GM21576 (cell line): ENCODE data around the gene PLCL1.
"Not testable (repeated sequence)": the region's sequence is repeated elsewhere in the genome, so short reads cannot be mapped to it uniquely, and the experiment has no call there.

Source experiments
- ATAC-seq: cut with Tn5 transposase; IDR thresholded peaks from one replicate; pipeline ENCODE4 v1.9.1; 2021; ENCODE audit warnings: mild to moderate bottlenecking, moderate library complexity; ENCODE audit not compliant: unreplicated experiment

The PLCL1 gene

GRCh38 chr2:198146346-198146940 lies 342.1 kb downstream of the PLCL1 start:
- ATAC-seq: no peak

- no peak for ATAC-seq
Measured at GRCh38 chr2:198157314-198157713, 352.9 kb downstream of the PLCL1 start.

DNA sequence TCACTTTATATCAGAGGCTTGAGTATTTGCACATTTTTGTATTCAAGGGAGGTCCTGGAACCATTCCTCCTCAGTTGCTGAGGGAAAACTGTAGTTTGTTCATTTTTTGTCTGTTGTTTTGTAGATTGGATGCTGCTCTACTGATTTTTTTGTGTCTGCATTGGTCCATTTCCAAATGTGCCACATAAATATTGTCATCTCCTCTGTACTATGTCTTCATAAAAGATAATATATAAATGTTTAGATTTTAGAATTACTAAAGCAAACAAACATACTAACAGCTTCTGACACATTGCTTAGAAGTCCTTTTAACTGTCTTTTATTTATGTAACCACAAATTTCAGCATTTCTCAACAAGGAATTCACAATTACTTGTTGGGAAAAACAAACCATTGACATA lies 356.8 kb downstream of the PLCL1 start:
- ATAC-seq: no peak

GRCh38 chr2:198162276-198162675 lies 357.9 kb downstream of the PLCL1 start:
- no peak for ATAC-seq

- ATAC-seq: no peak
Measured at GRCh38 chr2:198164843-198165242, 360.4 kb downstream of the PLCL1 start.

- ATAC-seq: no peak
Measured at GRCh38 chr2:198165289-198165688, 360.9 kb downstream of the PLCL1 start.

- no peak for ATAC-seq
Measured at GRCh38 chr2:198167346-198167745, 363.0 kb downstream of the PLCL1 start.

GRCh38 chr2:198168651-198169050 lies 364.3 kb downstream of the PLCL1 start:
- no peak for ATAC-seq

- ATAC-seq: no peak
Measured at GRCh38 chr2:198173242-198173641, 368.8 kb downstream of the PLCL1 start.

DNA sequence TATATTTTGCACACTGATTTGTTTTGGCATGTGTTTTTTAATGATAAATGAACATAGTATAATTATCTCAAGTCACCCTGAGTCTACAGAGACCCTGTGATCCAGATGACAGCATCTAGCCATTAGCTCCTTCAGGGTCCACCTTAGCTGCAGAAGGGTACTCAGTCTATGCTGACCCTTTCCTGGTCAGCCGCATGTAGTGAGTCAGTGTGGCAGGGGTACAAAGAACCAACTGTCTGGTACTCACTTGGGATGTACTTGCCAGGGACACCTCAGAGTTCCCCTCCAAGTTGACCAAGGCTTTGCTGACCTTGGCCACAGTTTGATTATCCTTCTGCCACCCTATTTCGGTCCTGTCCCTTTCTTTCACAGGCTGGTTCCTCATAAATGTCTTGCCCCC lies 369.5 kb downstream of the PLCL1 start:
- ATAC-seq: no peak

DNA sequence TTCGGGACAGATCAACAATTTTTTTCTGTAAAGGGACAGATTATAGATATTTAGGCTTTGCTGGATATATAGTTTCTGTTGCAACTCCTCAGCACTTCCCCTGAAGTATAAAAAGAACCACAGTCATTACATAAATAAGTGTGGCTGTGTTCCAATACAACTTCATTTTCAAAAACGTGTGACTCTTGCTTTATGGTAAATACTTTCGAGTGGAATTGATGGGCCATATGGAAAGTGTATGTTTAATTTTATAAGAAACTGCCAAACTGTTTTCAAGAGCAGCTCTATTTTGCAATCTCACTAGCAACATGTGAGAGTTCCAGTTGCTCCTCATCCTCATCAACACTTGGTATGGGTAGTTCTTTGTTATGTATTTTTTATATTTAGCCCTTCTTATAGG lies 370.9 kb downstream of the PLCL1 start:
- no peak for ATAC-seq

DNA sequence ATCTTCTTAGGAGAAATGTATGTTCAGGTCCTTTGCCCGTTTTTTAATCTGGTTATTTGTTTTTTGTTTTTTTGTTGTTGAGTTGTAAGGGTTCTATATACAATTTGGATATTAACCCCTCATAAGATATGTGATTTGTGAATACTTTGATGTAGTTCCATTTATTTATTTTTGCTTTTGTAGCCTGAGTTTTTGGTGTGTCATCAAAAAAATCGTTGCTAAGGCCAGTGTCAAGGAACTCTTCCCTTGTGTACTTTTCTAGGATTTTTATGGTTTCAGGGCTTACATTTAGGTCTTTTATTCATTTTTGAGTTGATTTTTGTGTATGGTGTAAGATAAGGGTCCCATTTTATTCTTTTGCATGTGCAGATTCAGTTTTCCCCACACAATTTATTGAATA lies 372.6 kb downstream of the PLCL1 start:
- no peak for ATAC-seq

- no peak for ATAC-seq
Measured at GRCh38 chr2:198178766-198179165, 374.4 kb downstream of the PLCL1 start.

GRCh38 chr2:198186257-198186656 lies 381.9 kb downstream of the PLCL1 start:
- no peak for ATAC-seq

DNA sequence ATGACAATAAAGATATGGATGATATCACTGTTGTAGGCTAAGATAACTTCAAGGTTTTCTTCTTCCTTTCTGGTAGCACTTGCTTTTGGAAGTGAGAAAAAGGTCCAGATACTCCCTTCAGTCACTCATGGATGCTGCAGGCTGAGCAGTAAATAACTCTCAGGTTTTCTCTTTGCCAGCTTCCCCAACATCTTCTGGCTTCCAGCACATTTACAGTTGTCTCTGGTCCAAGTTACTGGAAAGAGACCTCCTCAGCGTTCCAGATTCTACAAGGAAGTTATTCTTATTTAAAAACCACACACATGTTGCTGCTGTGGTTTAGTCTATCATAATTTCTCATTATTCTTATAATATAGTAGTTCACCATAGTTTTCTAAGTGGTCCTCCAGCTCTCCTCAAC lies 383.4 kb downstream of the PLCL1 start:
- ATAC-seq: no peak

GRCh38 chr2:198188982-198189381 lies 384.6 kb downstream of the PLCL1 start:
- ATAC-seq: no peak

DNA sequence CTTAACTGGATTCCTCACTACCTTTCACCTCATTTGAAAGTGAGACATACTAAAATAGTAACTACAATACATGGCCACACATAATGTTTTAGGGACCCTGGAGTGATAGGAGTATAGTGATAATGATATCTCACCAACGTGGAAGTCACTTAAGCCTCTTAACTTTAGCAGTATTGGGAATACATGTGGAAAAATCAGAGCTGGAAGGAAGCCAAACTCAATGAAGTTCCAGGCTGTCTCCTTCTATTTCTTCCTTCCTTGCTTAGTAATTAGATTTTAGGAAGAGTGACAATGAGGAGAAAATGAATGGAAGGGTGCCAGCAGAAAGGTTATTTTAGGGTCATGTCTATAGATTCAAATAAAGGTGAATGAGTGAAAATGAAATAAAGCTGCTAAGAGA lies 387.3 kb downstream of the PLCL1 start:
- ATAC-seq: no peak

DNA sequence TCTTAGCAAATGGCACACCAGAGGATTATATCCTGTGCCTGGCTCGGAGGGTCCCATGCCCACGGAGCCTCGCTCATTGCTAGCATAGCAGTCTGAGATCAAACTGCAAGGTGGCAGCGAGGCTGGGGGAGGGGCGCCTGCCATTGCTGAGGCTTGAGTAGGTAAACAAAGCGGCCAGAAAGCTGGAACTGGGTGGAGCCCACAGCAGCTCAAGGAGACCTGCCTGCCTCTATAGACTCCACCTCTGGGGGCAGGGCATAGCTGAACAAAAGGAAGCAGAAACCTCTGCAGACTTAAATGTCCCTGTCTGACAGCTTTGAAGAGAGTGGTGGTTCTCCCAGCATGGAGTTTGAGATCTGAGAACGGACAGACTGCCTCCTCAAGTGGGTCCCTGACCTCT lies 392.2 kb downstream of the PLCL1 start:
- not testable (repeated sequence) for ATAC-seq
